Measurements from ENCODE around the gene CAMK2N1.
A peak's percentile ranks its signal among the peaks of the same experiment; 100 is the strongest.

CAMK2N1 gene

DNA sequence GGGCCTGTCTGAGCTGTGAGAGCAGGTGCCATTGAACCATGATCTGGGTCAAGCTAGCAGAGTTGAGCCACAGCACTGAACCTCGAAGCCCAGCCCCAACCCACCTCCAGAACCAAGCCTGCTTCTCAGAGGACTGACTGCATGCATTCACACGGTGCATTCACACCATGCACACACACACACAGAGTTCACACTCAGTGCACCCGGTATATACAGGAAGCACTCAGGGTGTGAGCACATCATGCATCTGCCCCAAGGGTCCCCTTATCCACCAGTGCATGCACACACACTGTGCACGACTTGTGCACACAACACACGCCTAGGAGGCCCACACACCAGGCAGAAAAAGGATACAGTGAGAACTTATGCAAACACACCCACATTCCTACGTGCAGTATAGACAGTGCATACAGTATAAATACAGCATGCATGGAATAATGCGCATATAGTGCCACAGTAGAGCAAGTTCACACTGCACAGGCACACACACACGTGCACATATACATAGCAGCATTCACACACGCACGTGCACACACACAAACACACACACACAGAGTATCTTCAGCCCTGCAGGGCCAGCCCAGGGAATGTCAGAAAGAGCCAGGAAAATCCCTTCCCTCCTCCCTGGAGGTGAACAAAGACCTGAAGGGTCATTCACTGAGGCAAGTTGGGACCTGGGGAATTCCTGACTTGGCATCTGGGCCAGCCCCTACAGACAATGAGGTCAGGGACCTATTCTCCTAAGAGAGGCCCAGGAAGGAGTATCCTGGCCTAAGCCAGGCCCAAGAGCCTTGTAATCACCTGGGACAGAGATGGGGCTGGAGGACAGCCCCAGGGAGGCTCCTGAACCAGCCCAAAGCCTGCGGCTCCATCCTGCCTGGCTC lies 42.1 kb downstream of the CAMK2N1 start:
- DNase-seq: no peak

- peak in 1 of 3 experiments; percentile 20 for DNase-seq
Measured at GRCh38 chr1:20442920-20443625, 42.9 kb downstream of the CAMK2N1 start.

- DNase-seq: peak; percentile 10 to 42 (median 36)
Measured at GRCh38 chr1:20440785-20441200, 45.2 kb downstream of the CAMK2N1 start.

DNA sequence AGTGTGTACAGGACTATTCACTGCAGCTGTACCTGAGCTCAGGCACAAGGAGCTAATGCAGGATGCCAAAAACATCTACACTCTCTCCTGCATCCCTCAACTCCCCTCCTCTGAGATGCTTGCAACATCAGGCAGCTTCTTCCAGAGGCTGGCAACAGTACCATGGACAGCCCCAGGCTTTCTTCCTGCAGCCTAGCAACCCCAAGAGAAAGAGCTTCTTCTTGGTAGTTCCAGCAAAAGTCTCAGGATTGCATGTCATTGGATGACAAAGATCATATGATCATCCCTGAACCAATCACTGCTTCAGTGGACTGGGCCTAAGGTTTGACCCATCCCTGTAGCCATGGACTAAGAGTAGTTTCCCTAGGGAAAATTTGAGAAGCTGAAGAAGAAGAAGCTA lies 46.7 kb downstream of the CAMK2N1 start:
- no peak for DNase-seq

- no peak for DNase-seq
Measured at GRCh38 chr1:20437640-20438039, 48.4 kb downstream of the CAMK2N1 start.

DNA sequence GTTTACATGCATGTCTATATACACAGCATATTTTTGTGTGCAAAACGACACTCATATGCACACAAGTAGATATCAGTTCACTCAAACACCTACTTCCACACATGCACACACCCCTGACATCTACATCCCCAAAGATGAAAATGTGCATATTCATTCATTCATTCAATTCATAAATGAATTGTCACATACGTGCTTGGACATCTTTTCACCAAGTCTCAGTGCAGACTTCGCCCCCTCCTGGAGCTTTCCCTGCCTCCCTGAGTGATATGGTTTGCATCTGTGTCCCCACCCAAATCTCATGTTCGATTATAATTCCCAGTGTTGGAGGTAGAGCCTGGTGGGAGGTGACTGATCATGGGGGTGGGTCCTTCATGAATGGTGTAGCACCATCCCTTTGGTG lies 53.1 kb downstream of the CAMK2N1 start:
- no peak for DNase-seq
